ENCODE data around the gene NR2F1.

Gene NR2F1

DNA sequence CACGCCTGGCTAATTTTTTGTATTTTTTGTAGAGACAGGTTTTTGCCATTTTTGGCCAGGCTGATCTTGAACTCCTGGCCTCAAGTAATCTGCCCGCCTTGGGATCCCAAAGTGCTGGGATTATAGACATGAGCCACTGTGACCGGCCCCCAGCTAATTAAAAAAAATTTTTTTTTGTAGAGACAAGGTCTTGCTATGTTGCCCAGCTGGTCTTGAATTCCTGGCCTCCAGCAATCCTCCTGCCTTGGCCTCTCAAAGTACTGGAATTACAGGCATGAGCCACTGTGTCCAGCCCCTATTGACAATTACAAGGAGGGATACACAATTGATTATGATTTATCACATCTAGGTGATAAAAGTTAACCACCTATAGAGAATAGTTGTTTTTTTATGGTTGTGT lies 59.5 kb downstream of the NR2F1 start:
- no peak for DNase-seq

Measured in kidney glomerular epithelial cell (primary cell).